Activated CD8-positive, alpha-beta memory T cell treated with anti-CD3 and anti-CD28 coated beads for 48 hours (primary cell): ENCODE results near the gene SRSF9.
"Not testable (repeated sequence)": the region's sequence is repeated elsewhere in the genome, so short reads cannot be mapped to it uniquely, and the experiment has no call there.

Source experiments
- DNase-seq, 3 experiments: peaks; one replicate each; pipeline ENCODE4 v3.0.0-alpha.2; 2020; ENCODE audit warnings: low read depth in 2 of 3, low spot score in 2 of 3

The SRSF9 gene, protein sequence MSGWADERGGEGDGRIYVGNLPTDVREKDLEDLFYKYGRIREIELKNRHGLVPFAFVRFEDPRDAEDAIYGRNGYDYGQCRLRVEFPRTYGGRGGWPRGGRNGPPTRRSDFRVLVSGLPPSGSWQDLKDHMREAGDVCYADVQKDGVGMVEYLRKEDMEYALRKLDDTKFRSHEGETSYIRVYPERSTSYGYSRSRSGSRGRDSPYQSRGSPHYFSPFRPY

GRCh38 chr12:120469450-120470149 lies at the start of gene SRSF9:
TSS of gene SRSF9 (minus strand) at chr12:120469748. CDS start at chr12:120469609, 139 bp downstream.
- peak; percentile 93 to 95 (median 94) for DNase-seq

DNA sequence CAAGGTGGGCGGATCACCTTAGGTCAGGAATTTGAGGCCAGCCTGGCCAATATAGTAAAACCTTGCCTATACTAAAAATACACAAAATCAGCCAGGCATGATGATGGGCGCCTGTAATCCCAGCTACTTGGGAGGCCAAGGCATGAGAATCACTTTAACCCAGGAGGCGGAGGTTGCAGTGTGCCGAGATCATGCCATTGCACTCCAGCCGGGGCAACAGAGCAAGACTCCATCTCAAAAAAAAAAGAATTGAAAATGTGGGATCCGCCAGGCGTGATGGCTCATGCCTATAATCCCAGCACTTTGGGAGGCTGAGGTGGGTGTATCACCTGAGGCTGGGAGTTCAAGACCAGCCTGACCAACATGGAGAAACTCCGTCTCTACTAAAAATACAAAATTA lies 49.8 kb upstream of the SRSF9 start:
- DNase-seq, result not testable (repeated sequence)

DNA sequence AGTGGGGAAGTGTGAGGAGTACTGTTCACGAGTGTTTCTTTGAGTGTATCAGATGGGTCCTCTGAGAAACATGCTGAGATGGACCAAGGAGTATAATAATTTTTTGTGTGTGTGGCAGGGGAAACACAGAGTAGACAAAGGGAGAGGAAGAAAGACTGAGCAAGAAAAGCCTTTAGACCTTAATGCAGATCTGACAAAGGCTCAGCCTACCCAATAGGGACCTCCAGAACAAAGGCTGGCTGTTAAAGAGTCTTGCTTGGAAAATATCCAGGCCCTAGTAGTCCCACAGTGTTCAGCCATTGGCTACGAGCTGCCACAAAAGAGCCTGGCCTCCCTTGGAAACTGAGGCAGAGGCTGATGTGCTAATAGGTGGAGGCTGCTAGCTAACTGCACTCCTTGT lies 45.9 kb upstream of the SRSF9 start:
- DNase-seq, result no peak

- no peak for DNase-seq
These were observed 44.5 kb upstream of the SRSF9 start for GRCh38 chr12:120514002-120514401.

- DNase-seq, result no peak
These were observed 39.0 kb upstream of the SRSF9 start for GRCh38 chr12:120508537-120508936.

GRCh38 chr12:120504587-120504986 lies 35.0 kb upstream of the SRSF9 start:
- DNase-seq, result no peak

- DNase-seq, result no peak
These were observed 31.0 kb upstream of the SRSF9 start for GRCh38 chr12:120500581-120500980.

DNA sequence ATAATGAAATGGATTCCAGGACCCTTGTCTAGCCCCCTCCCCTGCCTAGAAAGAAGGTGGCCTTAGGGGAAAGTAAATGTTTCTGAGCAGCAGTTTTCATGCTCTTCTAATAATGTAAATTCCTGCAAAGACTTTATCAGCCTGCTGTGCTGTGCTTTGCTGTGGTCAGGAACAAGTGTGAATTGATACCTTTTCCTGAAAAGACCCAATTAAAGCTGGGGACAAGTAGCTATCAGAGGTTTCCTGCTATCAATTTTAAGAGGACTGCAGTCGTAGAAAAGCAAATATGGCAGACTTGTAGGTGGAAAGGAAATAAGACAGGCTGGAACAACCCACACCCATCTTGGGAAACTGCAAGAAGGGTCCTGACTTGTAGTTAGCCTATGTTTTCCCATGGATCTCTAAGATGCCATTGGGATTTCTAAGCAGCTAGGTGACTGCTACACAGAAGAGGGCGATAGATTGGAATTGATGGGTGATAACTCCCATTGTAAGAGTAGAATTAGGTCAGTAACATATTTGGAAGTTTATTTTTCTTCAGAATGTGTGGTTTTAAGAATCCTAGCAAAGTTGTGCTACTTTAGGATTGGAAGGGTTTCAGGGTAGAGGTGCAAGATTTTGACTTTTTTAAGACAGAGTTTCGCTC lies 29.4 kb upstream of the SRSF9 start:
- DNase-seq, result no peak

DNA sequence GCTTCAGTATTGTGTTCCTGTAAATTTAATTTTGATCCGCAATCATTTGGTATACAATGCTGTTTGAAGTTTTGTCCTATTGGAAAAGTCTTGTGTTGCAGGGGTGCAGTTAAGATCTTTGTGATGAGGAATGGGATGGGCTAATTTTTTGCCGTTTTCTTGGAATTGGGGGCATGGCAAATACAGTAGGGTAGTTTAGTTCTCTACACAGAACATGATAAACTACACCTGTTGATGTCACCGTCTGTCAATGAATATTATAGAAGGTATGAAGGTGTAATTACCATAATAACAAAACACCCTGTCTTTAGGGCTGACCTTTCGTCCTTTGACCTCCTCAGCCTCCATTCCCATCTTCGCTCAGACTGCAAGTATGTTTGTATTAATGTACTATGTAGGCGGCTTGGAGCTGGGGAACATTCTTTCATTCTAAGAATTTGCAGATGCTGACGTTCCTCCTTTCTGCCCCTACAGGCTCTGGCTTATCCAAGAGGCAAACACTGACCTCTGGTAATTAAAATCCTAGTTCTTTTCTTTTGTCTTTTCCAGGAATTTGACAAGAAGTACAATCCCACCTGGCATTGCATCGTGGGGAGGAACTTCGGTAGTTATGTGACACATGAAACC lies 28.1 kb upstream of the SRSF9 start:
- no peak for DNase-seq

DNA sequence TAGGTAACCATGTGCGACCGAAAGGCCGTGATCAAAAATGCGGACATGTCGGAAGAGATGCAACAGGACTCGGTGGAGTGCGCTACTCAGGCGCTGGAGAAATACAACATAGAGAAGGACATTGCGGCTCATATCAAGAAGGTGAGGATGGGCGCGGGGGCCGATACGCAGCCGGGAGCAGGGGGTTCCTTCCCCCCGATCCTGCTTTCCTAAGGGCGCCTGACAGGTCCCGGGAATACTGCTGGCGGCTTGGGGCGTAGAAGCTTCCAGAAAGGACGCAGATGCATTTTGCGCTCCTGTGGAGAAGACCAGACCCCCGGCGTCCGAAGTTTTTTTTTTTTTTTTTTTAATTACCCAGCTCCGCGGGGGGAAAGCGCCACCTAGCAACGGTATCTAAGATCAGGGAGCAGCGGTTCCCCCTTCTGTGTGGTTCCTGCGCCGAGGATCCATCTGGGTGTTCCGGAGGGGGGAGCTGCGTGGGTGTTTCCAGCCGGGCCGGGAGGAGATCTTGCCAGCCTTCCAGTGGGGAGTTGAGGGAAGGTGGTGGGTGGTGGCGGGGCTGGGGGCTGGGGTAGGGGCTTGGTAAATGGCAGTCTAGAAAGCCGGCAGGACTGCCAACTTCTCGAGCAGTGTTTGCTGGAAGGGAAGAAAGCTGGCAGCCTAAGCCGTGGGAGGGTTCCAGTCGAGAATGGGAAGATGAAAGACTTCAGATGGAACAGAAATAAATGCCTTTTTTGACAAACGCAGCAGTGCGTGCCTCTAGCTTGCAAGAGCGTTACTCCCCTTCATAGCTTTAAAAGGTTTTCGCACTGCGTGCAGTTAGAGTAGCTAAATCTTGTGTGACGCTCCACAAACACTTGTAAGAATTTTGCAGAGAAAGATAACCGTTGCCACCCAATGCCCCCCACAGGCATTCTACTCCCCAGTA lies 27.1 kb upstream of the SRSF9 start:
- DNase-seq, result peak; percentile 5 to 13 (median 8)

DNA sequence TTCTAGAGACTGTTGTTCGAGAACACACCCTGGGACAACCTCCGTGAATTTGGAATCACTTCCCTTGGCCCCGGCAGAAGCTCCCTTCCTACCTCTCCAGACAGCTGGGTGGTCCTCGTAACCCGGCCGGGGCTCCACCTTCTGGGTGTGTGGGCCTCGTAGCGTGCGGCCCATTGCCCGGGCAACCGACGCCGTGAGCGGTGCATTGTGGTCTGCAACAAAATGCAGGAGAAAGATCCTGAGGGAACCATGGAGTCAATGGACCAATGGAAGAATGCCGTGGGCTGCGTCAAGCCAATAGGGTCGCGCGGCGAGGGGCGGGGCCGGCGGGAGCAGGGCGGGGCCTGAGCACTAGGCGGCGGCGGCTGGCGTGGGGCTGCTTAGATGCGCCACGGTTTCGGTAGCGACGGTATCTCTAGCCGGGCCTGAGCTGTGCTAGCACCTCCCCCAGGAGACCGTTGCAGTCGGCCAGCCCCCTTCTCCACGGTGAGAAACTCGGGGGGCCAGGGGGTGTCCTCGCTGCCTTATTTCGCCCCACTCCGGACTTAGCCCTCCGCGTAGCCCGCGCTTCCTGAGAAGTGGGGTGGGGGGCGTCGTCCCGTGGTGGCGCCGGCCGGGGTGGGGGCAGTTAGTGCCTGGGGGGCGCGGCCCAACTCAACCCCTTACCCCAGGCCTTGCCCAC lies 26.3 kb upstream of the SRSF9 start, which contains the start of gene DYNLL1:
Gene DYNLL1, plus strand, starts transcription at position 383 of the 682 bp plus-strand sequence. CDS start 309 bp downstream, outside the sequence.
- peak; percentile 96 to 97 (median 96) for DNase-seq

GRCh38 chr12:120495186-120495730 lies 25.7 kb upstream of the SRSF9 start:
- DNase-seq, result no peak

DNA sequence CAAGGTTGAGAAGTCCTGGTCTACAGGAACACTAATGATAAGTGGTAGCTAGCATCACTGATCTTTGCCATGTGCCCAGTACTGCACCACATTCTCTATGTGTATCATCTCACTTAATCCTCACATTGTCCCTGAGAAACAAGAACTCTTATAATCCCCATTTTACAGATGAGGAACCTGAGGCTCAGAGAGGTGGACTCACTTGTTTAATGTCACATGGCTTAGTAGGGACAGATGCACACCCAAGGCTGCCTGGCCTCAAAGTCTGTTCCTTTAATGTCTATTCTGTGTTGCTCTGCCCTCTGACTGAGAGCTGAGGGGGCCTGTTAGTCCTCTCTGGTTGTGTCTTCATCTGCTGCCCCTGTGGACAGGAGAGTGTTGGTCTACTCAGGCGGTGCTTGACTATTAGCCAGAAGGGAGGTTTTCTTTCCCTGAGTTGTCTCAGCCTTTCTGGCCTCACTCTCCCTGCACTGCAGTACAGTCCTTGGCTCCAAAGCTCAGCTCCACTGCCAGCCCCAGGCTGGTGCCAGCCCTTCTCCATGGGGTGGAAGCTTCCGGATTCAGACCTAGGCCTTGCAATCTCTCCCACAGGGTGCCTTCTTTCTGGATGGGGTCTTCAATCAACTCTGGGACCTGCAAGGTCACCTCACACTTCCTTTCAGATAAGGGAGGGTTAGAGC lies 21.4 kb upstream of the SRSF9 start:
- no peak for DNase-seq

DNA sequence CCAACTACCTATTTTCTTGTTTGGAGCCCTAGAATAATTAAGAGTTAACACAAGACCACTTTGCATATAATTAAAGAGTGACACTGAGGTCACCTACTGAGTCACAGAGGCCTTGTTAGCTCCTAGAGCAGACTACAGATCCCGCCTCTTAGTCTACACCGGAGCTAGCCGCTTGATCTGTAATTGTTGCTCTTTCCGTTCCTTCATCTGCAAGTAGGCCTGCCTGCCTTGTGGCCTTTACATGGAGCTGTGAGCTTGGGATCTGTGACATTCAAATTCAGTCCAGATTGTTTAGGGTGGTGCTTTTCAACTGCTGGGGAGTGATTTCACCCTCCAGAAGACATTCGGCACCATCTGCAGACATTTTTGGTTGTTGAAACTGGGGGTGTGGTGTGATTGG lies 20.8 kb upstream of the SRSF9 start:
- no peak for DNase-seq

GRCh38 chr12:120489018-120489417 lies 19.5 kb upstream of the SRSF9 start:
- DNase-seq, result no peak

- no peak for DNase-seq
These were observed 18.6 kb upstream of the SRSF9 start for GRCh38 chr12:120488057-120488640.

GRCh38 chr12:120487552-120487951 lies 18.0 kb upstream of the SRSF9 start:
- DNase-seq, result not testable (repeated sequence)

DNA sequence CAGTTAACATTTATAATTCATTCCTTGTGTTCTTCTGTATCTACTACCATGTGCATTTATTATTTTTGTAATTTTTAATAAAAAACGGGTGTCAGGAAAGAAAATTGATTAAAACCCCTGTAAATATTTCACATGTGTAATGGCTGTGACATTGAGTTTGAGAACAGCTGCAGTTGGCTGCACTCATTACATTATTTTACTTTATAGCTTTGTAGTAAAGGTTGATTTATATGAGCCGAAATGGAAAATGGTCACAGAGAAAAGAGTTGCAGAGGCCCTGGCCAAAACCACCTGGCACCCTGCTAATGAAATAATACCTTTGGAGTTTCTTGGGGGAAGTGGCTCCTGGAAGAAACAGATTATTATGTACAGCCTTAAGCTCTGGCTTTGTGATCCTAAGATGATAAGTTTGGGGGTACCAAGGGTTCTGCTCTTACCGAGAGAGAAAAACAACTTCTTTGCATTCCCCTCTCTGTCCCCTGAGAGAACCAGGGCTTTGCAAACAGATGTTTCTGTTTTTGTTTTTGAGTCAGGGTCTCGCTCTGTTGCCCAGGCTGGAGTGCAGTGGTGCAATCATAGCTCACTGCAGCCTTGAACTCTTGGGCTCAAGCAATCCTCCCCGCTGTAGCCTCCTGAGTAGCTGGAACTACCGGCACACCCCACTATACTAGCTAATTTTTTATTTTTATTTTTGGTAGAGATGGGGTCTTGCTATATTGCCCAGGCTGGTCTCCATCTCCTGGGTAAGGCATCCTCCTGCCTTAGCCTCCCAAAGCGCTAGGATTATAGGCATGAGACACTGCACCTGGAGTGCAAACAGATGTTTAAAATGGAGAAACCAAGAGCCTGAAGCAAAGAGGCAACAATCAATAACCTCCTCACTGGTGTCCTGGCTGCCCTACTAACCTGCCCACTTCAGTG lies 16.7 kb upstream of the SRSF9 start:
- no peak for DNase-seq
